Measurements from ENCODE around the gene CCDC14.
"Not testable (repeated sequence)": the region's sequence is repeated elsewhere in the genome, so short reads cannot be mapped to it uniquely, and the experiment has no call there.

The CCDC14 gene

GRCh38 chr3:123909785-123910184 is 51.2 kb downstream of the CCDC14 start:
- no peak for FAIRE-seq
- TF ChIP-seq POLR2AphosphoS5 (IDR thresholded peaks at IDR 0.05; ENCODE audit: low read depth, low read length) = no peak
- no peak for TF ChIP-seq POU2F2 (IDR thresholded peaks at IDR 0.05; ENCODE audit: low read depth, low read length)
- TF ChIP-seq PAX5 (IDR thresholded peaks at IDR 0.05; ENCODE audit: insufficient read depth, low read length, severe bottlenecking) = no peak
- TF ChIP-seq TAF1 (IDR thresholded peaks at IDR 0.05; ENCODE audit: low read depth, low read length) = no peak
- no peak for TF ChIP-seq SPI1 (IDR thresholded peaks at IDR 0.05; ENCODE audit: low read depth, low read length)
- TF ChIP-seq POLR2A (IDR thresholded peaks at IDR 0.05; ENCODE audit: low read depth, low read length) = no peak
- no peak for DNase-seq (ENCODE audit: insufficient read length, low spot score)

GRCh38 chr3:123907720-123908119 is 53.3 kb downstream of the CCDC14 start:
- DNase-seq (ENCODE audit: insufficient read length, low spot score) (no peak), FAIRE-seq (no peak)
- no peak for TF ChIP-seq POLR2AphosphoS5 (IDR thresholded peaks at IDR 0.05; ENCODE audit: low read depth, low read length)
- TF ChIP-seq POLR2A (IDR thresholded peaks at IDR 0.05; ENCODE audit: low read depth, low read length) = no peak
- no peak for TF ChIP-seq POU2F2 (IDR thresholded peaks at IDR 0.05; ENCODE audit: low read depth, low read length)
- no peak for TF ChIP-seq TAF1 (IDR thresholded peaks at IDR 0.05; ENCODE audit: low read depth, low read length)
- no peak for TF ChIP-seq PAX5 (IDR thresholded peaks at IDR 0.05; ENCODE audit: insufficient read depth, low read length, severe bottlenecking)
- no peak for TF ChIP-seq SPI1 (IDR thresholded peaks at IDR 0.05; ENCODE audit: low read depth, low read length)

DNA sequence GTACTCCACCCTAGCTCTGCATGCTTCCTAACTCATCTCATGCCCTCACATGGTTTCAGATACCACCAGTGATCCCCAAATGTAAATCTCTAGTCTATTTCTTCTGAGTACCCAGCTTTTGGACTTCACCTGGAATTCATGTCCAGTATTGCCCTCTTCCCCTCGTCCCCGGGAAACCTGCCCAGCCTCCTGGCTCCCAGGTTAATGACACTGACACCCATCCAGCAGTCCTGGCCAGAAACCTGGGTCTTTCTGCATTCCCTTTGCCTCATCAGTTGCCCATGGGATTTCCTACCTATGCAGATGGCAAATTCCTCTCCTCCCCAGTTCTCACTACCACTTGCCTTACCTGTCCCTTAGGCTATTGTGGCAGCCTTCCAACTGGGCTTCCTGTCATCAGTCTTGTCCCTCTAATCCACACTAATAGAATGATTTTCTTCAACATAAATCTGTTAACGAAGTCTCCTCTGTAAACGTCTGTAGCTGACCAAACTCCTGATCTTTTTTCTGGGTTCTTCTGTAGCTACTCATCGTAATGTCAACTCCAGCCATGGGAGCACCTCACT is 61.6 kb downstream of the CCDC14 start:
- no peak for FAIRE-seq
- TF ChIP-seq SPI1 (IDR thresholded peaks at IDR 0.05; ENCODE audit: low read depth, low read length) (no peak), POLR2A (IDR thresholded peaks at IDR 0.05; ENCODE audit: low read depth, low read length) (no peak), POU2F2 (IDR thresholded peaks at IDR 0.05; ENCODE audit: low read depth, low read length) (no peak), POLR2AphosphoS5 (IDR thresholded peaks at IDR 0.05; ENCODE audit: low read depth, low read length) (no peak), PAX5 (IDR thresholded peaks at IDR 0.05; ENCODE audit: insufficient read depth, low read length, severe bottlenecking) (no peak), TAF1 (IDR thresholded peaks at IDR 0.05; ENCODE audit: low read depth, low read length) (no peak)
- DNase-seq (ENCODE audit: insufficient read length, low spot score) = no peak

- DNase-seq (ENCODE audit: insufficient read length, low spot score) (no peak), FAIRE-seq (no peak)
- TF ChIP-seq PAX5 (IDR thresholded peaks at IDR 0.05; ENCODE audit: insufficient read depth, low read length, severe bottlenecking) (no peak), POLR2AphosphoS5 (IDR thresholded peaks at IDR 0.05; ENCODE audit: low read depth, low read length) (no peak), POLR2A (IDR thresholded peaks at IDR 0.05; ENCODE audit: low read depth, low read length) (no peak)
These were observed 68.0 kb downstream of the CCDC14 start for GRCh38 chr3:123893012-123893411.

DNA sequence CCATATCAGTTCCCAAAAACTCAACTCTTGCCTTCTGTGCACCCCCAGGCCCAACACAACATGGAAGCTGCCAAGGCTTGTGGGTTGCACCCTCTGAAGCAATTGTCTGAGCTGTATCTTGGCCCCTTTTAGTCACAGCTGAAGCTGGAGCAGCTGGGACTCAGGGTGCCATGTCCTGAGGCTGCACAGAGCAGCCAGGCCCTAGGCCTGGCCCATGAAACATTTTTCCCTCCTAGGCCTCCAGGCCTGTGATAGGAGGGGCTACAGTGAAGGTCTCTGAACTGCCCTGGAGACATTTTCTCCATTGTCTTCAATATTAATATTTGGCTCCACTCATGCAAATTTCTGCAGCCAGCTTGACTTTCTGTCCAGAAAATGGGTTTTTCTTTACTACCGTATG is 68.8 kb downstream of the CCDC14 start:
- no peak for FAIRE-seq
- no peak for DNase-seq (ENCODE audit: insufficient read length, low spot score)
- no peak for TF ChIP-seq POLR2A (IDR thresholded peaks at IDR 0.05; ENCODE audit: low read depth, low read length)
- TF ChIP-seq POU2F2 (IDR thresholded peaks at IDR 0.05; ENCODE audit: low read depth, low read length) = no peak
- no peak for TF ChIP-seq TAF1 (IDR thresholded peaks at IDR 0.05; ENCODE audit: low read depth, low read length)
- no peak for TF ChIP-seq POLR2AphosphoS5 (IDR thresholded peaks at IDR 0.05; ENCODE audit: low read depth, low read length)
- TF ChIP-seq SPI1 (IDR thresholded peaks at IDR 0.05; ENCODE audit: low read depth, low read length) = no peak
- TF ChIP-seq PAX5 (IDR thresholded peaks at IDR 0.05; ENCODE audit: insufficient read depth, low read length, severe bottlenecking) = no peak

GRCh38 chr3:123890991-123891390 is 70.0 kb downstream of the CCDC14 start:
- not testable (repeated sequence) for DNase-seq (ENCODE audit: insufficient read length, low spot score); FAIRE-seq

- FAIRE-seq; DNase-seq (ENCODE audit: insufficient read length, low spot score): not testable (repeated sequence)
These were observed 70.9 kb downstream of the CCDC14 start for GRCh38 chr3:123890162-123890561.

GRCh38 chr3:123884993-123885392 is 76.0 kb downstream of the CCDC14 start:
- FAIRE-seq (no peak), DNase-seq (ENCODE audit: insufficient read length, low spot score) (no peak)
- TF ChIP-seq POLR2A (IDR thresholded peaks at IDR 0.05; ENCODE audit: low read depth, low read length) (no peak), POU2F2 (IDR thresholded peaks at IDR 0.05; ENCODE audit: low read depth, low read length) (no peak), POLR2AphosphoS5 (IDR thresholded peaks at IDR 0.05; ENCODE audit: low read depth, low read length) (no peak), PAX5 (IDR thresholded peaks at IDR 0.05; ENCODE audit: insufficient read depth, low read length, severe bottlenecking) (no peak), SPI1 (IDR thresholded peaks at IDR 0.05; ENCODE audit: low read depth, low read length) (no peak), TAF1 (IDR thresholded peaks at IDR 0.05; ENCODE audit: low read depth, low read length) (no peak)

- FAIRE-seq (peak; percentile 43), DNase-seq (ENCODE audit: insufficient read length, low spot score) (peak; percentile 52)
- TF ChIP-seq PAX5 (IDR thresholded peaks at IDR 0.05; ENCODE audit: insufficient read depth, low read length, severe bottlenecking) (no peak), POU2F2 (IDR thresholded peaks at IDR 0.05; ENCODE audit: low read depth, low read length) (peak; percentile 63; the same call in 1 of the 2 replicates), POLR2A (IDR thresholded peaks at IDR 0.05; ENCODE audit: low read depth, low read length) (no peak), SPI1 (IDR thresholded peaks at IDR 0.05; ENCODE audit: low read depth, low read length) (no peak)
These were observed 76.7 kb downstream of the CCDC14 start, which contains the start of gene MYLK for GRCh38 chr3:123884203-123884831. MYLK (minus strand) TSS chr3:123884332; CDS start chr3:123793841, 90,491 bp downstream.

DNA sequence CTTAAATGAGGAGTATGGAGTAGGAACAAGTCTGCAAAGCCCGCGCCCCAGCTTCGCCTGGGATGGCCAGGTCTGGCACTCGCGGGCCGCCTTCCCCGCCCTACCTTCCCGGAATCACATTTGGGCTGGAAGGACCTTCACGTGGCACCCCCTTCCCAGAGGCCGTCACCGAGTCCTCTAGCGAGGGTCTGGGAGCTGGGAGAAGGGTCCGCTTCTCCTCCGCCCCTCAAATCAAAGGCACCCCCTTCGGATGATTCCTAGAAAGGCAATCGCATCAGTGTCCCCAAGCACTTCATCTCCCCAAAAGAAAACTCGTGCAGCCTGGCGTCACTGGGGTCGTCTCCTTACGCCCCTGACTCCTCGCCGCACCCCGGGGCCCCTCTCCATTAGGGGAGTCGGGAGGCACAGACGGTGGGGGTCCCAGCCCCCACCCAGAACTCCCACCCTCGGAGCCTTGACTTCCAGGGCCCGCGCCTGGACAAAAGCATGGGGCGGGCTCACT is 77.3 kb downstream of the CCDC14 start:
- FAIRE-seq = no peak
- TF ChIP-seq POU2F2 (IDR thresholded peaks at IDR 0.05; ENCODE audit: low read depth, low read length) (no peak), PAX5 (IDR thresholded peaks at IDR 0.05; ENCODE audit: insufficient read depth, low read length, severe bottlenecking) (no peak), POLR2AphosphoS5 (IDR thresholded peaks at IDR 0.05; ENCODE audit: low read depth, low read length) (no peak), TAF1 (IDR thresholded peaks at IDR 0.05; ENCODE audit: low read depth, low read length) (no peak), SPI1 (IDR thresholded peaks at IDR 0.05; ENCODE audit: low read depth, low read length) (no peak), POLR2A (IDR thresholded peaks at IDR 0.05; ENCODE audit: low read depth, low read length) (no peak)
- no peak for DNase-seq (ENCODE audit: insufficient read length, low spot score)

All from GM12891 (cell line).